HL-60 (cell line): ENCODE measurements around the gene SH3GL2.

ENCODE experiments used
- POLR2AphosphoS5 ChIP-seq: IDR thresholded peaks from 2 replicates; pipeline ENCODE4 v1.6.1; 2012; ENCODE audit warnings: low read depth
- TF ChIP-seq, protein P1 (sequence below): IDR thresholded peaks from one replicate; pipeline ENCODE4 v1.5.1; 2011; ENCODE audit warnings: low read length, control low read depth, inconsistent platforms; ENCODE audit not compliant: insufficient read depth

DNA sequence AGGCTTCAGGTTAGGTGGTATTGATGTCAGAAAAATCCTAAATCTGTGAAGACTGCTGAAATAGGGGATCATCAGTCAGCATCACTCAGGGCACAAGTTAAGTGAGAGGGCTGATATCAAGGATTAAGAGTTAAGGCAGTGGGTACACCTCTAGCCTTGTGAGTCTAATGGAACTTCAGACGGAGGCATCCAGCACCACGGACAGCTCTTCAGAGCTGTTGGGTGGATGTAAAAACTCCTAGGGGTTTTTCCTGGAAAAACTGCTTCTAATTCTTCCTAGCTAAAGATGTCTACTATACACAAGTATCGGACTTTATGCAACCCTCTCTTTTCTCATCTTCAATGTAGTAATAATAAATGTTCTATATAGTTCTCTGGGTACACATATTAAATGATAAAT is 165.9 kb downstream of the SH3GL2 start:
- TF ChIP-seq, protein P1, sequence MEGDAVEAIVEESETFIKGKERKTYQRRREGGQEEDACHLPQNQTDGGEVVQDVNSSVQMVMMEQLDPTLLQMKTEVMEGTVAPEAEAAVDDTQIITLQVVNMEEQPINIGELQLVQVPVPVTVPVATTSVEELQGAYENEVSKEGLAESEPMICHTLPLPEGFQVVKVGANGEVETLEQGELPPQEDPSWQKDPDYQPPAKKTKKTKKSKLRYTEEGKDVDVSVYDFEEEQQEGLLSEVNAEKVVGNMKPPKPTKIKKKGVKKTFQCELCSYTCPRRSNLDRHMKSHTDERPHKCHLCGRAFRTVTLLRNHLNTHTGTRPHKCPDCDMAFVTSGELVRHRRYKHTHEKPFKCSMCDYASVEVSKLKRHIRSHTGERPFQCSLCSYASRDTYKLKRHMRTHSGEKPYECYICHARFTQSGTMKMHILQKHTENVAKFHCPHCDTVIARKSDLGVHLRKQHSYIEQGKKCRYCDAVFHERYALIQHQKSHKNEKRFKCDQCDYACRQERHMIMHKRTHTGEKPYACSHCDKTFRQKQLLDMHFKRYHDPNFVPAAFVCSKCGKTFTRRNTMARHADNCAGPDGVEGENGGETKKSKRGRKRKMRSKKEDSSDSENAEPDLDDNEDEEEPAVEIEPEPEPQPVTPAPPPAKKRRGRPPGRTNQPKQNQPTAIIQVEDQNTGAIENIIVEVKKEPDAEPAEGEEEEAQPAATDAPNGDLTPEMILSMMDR, result no peak
- no peak for TF ChIP-seq POLR2AphosphoS5
